ENCODE results near the gene CADM2. TPM values are rescaled to one million over a fixed set of nuclear protein-coding genes. Genes with fewer than 3 reads are reported as not detected.

Gene CADM2
- total and polyA plus RNA-seq, 3 donors from 2014 or later = 1.3 to 4.0 (median 2.7) TPM

DNA sequence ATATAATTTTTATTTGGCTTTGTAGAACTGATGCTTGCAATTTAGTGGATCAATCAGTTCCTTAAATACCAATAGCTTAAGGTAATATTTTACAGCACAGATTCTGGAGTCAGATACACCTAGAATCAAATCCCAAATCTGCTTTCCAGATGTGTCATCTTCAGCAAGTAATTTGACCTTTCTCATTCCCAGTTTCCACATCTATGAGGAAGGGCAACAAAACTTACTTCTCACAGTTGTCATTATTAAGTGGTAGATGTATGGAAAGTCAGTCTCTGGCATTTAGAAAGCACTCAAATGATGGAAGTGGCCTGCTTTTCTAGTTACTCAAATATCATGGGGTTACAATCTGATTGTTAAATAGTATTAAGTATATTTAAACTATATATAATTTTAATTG lies 767.0 kb downstream of the CADM2 start:
- TF ChIP-seq, protein P1, sequence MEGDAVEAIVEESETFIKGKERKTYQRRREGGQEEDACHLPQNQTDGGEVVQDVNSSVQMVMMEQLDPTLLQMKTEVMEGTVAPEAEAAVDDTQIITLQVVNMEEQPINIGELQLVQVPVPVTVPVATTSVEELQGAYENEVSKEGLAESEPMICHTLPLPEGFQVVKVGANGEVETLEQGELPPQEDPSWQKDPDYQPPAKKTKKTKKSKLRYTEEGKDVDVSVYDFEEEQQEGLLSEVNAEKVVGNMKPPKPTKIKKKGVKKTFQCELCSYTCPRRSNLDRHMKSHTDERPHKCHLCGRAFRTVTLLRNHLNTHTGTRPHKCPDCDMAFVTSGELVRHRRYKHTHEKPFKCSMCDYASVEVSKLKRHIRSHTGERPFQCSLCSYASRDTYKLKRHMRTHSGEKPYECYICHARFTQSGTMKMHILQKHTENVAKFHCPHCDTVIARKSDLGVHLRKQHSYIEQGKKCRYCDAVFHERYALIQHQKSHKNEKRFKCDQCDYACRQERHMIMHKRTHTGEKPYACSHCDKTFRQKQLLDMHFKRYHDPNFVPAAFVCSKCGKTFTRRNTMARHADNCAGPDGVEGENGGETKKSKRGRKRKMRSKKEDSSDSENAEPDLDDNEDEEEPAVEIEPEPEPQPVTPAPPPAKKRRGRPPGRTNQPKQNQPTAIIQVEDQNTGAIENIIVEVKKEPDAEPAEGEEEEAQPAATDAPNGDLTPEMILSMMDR (IDR thresholded peaks at IDR 0.05) = no peak
- TF ChIP-seq POLR2A (IDR thresholded peaks at IDR 0.05) = no peak
- intact Hi-C loops (cut with DNase I; ENCODE audit: low total_unique reads) = no loop called here

DNA sequence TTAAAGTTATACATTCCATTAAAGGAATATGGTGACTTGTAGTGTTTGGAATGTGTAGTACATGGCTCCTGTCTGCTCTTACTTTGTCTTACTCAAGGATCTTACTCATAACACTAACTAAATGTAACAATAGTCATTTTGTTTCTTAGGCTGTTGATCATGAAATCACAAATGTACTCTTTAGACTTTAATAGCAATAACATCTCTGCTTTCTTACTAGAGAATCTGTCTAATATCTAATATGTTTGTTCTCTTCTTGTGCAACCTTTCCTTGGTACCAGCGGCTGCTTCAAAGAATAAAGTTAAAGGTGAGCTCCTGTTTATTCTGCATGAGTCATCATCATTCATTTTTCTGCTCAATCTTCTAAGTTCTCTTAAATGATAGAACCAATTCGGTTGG lies 767.5 kb downstream of the CADM2 start:
- WGBS, 2 donors = 94% methylated on average over 2 of the region's 2 CpGs
- TF ChIP-seq POLR2A (IDR thresholded peaks at IDR 0.05) = no peak
- TF ChIP-seq, protein P1 (IDR thresholded peaks at IDR 0.05) = no peak

More for the DNA sequence above, 767.0 kb downstream of the CADM2 start:
- no peaks in the 10 kb centered on the region for H3K9me3 ChIP-seq
- H3K27ac ChIP-seq = no peak overlapping the region
- no peak for DNase-seq
- H3K36me3 ChIP-seq (ENCODE audit: low read depth, missing control alignments) = no peaks in the 10 kb centered on the region
- H3K4me1 ChIP-seq = no peaks in the 10 kb centered on the region
- no peaks in the 10 kb centered on the region for H3K27me3 ChIP-seq
- no peak overlapping the region for H3K4me3 ChIP-seq

DNA sequence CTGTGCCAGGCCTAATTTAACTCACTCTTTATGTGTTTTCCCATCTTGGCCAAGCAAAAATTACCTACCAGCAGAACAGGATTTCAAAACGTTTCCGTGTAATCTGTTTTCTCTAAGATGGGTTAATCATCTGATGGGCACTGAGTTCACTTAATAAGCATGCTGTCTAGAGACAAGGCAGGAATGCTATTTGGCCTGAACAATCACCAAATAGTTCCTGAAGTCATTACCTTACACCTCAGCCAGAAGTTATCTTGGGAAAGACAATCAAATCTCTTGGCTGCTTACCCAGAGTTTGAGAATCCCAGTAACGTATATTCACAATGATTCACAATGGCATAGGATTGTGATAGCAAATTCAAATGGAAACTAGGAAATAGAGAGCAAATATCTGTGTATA lies 779.1 kb downstream of the CADM2 start:
- Histone ChIP-seq H3K4me1 (no peaks in the 10 kb centered on the region), H3K36me3 (ENCODE audit: low read depth, missing control alignments) (no peaks in the 10 kb centered on the region), H3K27me3 (no peaks in the 10 kb centered on the region), H3K4me3 (no peak overlapping the region), H3K27ac (no peak overlapping the region), H3K9me3 (no peaks in the 10 kb centered on the region)
- no peak for DNase-seq
- 56 to 68% methylated on average over 3 of the region's 3 CpGs for WGBS, 2 donors
- TF ChIP-seq, protein P1 (IDR thresholded peaks at IDR 0.05) = no peak
- no peak for TF ChIP-seq POLR2A (IDR thresholded peaks at IDR 0.05)
- intact Hi-C loops (cut with DNase I; ENCODE audit: low total_unique reads) = no loop called here

More for the DNA sequence above, 767.5 kb downstream of the CADM2 start:
- H3K9me3 ChIP-seq = no peaks in the 10 kb centered on the region
- DNase-seq = no peak
- H3K27ac ChIP-seq = no peak overlapping the region
- H3K4me1 ChIP-seq = no peaks in the 10 kb centered on the region
- intact Hi-C loops (cut with DNase I; ENCODE audit: low total_unique reads) = no loop called here
- H3K4me3 ChIP-seq = no peak overlapping the region
- no peaks in the 10 kb centered on the region for H3K27me3 ChIP-seq
- H3K36me3 ChIP-seq (ENCODE audit: low read depth, missing control alignments) = no peaks in the 10 kb centered on the region

DNA sequence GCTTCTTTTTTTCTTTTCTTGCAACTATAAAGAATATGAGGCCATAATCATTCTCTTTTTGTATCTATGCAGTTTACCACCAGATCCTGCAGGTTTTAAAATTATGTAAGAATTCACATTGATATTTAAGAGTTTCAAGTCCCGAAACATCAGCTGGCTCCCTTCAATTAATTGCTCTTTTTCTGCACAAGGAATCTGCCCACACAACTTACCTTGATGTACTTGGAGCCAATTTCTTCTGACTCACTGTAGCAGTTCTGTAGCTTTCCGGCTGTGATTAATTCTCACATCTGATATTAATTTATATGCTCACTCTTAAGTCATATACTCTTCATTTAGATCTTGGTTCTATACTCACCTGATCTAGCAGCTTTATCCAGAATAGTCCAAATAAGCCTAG lies 781.8 kb downstream of the CADM2 start:
- Histone ChIP-seq H3K4me1 (no peaks in the 10 kb centered on the region), H3K4me3 (no peak overlapping the region), H3K27ac (no peak overlapping the region), H3K9me3 (no peaks in the 10 kb centered on the region), H3K36me3 (ENCODE audit: low read depth, missing control alignments) (no peaks in the 10 kb centered on the region), H3K27me3 (no peaks in the 10 kb centered on the region)
- 71 to 72% methylated on average over 2 of the region's 2 CpGs for whole genome bisulfite sequencing, 2 donors
- TF ChIP-seq POLR2A (IDR thresholded peaks at IDR 0.05) = no peak
- TF ChIP-seq, protein P1 (IDR thresholded peaks at IDR 0.05) = no peak
- intact Hi-C loops (cut with DNase I; ENCODE audit: low total_unique reads) = no loop called here
- no peak for DNase-seq

DNA sequence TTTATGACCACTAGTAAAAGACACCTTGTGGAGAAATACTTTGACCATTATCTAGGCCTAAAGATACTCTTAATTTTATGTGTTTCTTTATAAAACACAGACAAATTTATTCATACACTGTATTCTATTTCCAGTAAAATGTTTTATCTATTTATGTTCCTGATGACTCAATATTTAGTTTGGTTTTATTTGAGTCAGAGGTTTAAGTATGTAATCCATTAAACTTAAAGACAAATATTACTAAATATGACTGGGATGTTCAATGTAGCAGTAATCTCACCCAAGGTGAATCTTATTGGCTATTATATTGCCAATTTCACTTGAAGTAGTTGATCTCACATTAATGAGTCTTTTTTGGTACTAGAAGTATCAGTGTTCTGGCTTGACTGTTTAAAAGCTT lies 799.7 kb downstream of the CADM2 start:
- no peak for TF ChIP-seq POLR2A (IDR thresholded peaks at IDR 0.05)
- TF ChIP-seq, protein P1 (IDR thresholded peaks at IDR 0.05) = no peak
- H3K9me3 ChIP-seq = no peaks in the 10 kb centered on the region
- DNase-seq = no peak
- no peaks in the 10 kb centered on the region for H3K27me3 ChIP-seq
- no peaks in the 10 kb centered on the region for H3K4me1 ChIP-seq
- H3K27ac ChIP-seq = no peak overlapping the region
- H3K36me3 ChIP-seq (ENCODE audit: low read depth, missing control alignments) = no peaks in the 10 kb centered on the region
- intact Hi-C loops (cut with DNase I; ENCODE audit: low total_unique reads) = no loop called here
- H3K4me3 ChIP-seq = no peak overlapping the region
